VCaP (cell line): ENCODE measurements around the gene SHISA5.

ENCODE experiments used
- H3K27ac ChIP-seq: fragments of 450-650 bp; 2 replicates; pipeline ENCODE4 v1.5.1; 2017
- TF ChIP-seq, protein P1 (sequence below): fragments of 450-650 bp; conservative IDR thresholded peaks from 2 replicates; pipeline ENCODE4 v1.5.1; 2017; ENCODE audit warnings: mild to moderate bottlenecking, moderate library complexity

Gene SHISA5

DNA sequence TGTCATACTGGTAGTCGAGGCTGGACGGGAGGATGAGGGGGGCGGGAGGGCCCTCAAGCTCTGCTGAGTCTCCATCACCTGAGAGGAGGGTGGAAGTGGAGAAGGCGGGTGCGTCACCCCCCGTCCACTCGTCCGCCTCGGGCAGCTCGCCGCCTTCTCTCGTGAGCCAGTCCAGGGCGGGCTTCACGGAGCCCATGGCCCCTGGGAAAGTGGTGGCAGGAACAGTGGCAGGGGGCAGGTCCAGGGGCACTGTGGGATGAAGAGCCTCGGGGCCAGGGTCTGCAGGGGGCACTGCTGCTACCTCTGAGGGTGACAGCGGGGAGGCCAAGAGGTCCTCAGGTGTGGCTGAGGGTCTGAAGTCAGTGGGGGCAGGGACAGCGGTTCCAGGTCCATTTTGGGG lies 84.4 kb downstream of the SHISA5 start:
- TF ChIP-seq, protein P1, sequence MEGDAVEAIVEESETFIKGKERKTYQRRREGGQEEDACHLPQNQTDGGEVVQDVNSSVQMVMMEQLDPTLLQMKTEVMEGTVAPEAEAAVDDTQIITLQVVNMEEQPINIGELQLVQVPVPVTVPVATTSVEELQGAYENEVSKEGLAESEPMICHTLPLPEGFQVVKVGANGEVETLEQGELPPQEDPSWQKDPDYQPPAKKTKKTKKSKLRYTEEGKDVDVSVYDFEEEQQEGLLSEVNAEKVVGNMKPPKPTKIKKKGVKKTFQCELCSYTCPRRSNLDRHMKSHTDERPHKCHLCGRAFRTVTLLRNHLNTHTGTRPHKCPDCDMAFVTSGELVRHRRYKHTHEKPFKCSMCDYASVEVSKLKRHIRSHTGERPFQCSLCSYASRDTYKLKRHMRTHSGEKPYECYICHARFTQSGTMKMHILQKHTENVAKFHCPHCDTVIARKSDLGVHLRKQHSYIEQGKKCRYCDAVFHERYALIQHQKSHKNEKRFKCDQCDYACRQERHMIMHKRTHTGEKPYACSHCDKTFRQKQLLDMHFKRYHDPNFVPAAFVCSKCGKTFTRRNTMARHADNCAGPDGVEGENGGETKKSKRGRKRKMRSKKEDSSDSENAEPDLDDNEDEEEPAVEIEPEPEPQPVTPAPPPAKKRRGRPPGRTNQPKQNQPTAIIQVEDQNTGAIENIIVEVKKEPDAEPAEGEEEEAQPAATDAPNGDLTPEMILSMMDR: no peak
- no peak overlapping the region for H3K27ac ChIP-seq

DNA sequence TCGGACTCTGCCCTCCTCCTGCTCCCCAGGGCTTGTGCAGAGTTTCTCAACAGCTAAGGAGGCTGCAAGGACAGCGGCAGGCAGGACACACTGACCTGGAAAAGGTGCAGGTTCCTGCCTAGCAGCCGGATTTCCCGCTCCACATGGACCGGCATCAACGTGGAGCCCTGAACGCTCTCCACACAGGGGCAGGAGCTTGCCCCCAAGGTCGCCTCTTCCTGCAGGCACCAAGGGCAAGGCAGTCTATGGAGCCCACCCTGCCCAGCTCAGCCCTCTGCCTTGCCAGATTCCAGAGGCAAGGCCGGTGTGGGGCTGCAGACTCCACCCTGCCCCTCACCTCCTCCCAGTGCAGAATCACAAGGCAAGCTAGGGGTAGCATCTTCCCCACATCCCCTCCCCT lies 84.8 kb downstream of the SHISA5 start:
- TF ChIP-seq, protein P1: no peak
- H3K27ac ChIP-seq: no peak overlapping the region

DNA sequence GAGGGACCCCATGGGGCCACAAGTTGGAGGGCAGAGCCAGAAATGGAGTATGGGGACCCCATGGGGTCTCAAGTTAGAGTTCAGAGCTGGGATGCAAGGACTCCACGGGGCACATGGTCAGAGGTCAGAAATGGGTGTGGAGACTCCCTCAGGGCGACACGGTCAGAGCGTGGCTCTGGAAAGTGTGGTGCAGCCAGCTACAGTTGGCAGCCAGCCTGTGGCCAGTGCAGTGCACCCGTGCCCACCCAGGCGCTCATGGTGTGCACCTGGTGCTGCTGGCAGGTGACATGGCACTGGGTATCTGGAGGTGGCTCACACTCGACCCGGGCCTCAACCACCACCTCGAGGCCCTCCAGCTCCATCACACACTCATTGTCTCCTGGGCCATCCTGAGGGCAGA lies 85.3 kb downstream of the SHISA5 start:
- H3K27ac ChIP-seq: no peak overlapping the region
- TF ChIP-seq, protein P1: no peak

DNA sequence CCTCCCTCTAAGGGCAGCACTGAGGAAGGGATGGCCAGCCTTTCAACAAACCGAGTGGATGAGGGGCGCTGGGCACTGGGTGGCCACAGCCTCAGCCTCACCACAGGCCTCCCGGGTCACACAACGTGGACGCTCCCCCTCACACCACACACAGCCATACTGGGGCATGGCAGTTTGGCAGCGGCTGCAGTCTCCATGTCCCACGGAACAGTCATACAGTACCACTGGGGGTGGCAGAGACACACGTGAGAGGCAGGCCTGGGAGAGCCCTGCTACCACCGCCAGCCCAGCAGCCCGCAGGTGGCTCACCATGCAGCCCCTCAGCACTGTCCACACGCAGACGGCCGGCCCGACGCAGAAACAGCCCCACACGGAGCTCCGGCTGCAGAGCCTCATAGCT lies 85.8 kb downstream of the SHISA5 start:
- no peak overlapping the region for H3K27ac ChIP-seq

More for the DNA sequence above, 85.8 kb downstream of the SHISA5 start:
- TF ChIP-seq, protein P1: no peak
